ENCODE results near the gene BST2. TPM values are rescaled to one million over a fixed set of nuclear protein-coding genes. Genes with fewer than 3 reads are reported as not detected.

Gene BST2
- total and polyA plus RNA-seq, 9 of the 15 experiments (the other 6 are each of a cell fraction or from before 2014, with no cell fraction given) = 11.2 to 232 (median 151) TPM

GRCh38 chr19:17424743-17425365 lies 19.4 kb upstream of the BST2 start (continued):
- no peak for TF ChIP-seq SNIP1 (IDR thresholded peaks at IDR 0.05; ENCODE audit: low read depth)
- TF ChIP-seq HCFC1 (IDR thresholded peaks at IDR 0.05; ENCODE audit: low read depth, low read length) = 0 out of 2 replicates have a peak, but pooled peaks have one; percentile 28
- TF ChIP-seq NKRF (IDR thresholded peaks at IDR 0.05; ENCODE audit: borderline replicate concordance) = no peak
- TF ChIP-seq CREB3L1 (IDR thresholded peaks at IDR 0.05; ENCODE audit: borderline replicate concordance, low read depth) = no peak
- TF ChIP-seq SMAD4 (CRISPR knock-in tag; conservative IDR thresholded peaks at IDR 0.05) = 0 out of 2 replicates have a peak, but pooled peaks have one; percentile 14
- no peak for TF ChIP-seq FOXJ2 (tag; IDR thresholded peaks at IDR 0.05)
- TF ChIP-seq ZNF253 (CRISPR knock-in tag; conservative IDR thresholded peaks at IDR 0.05) = no peak
- peak in 1 of 2 experiments; percentile 39; a peak in 1 of 4 replicates for TF ChIP-seq ARNT (IDR thresholded peaks at IDR 0.05)
- TF ChIP-seq POLR2G (IDR thresholded peaks at IDR 0.05; ENCODE audit: low read depth, low read length) = peak; percentile 67
- TF ChIP-seq USF1 (CRISPR knock-in tag; IDR thresholded peaks at IDR 0.05) = no peak
- TF ChIP-seq ZBTB5 (IDR thresholded peaks at IDR 0.05) = no peak
- no peak for TF ChIP-seq ZNF12 (CRISPR knock-in tag; IDR thresholded peaks at IDR 0.05)
- peak; percentile 83 for TF ChIP-seq CTCFL (IDR thresholded peaks at IDR 0.05; ENCODE audit: borderline replicate concordance, insufficient read depth, low read depth, low read length, poor library complexity, severe bottlenecking)
- peak; percentile 98 for TF ChIP-seq EGR1 (conservative IDR thresholded peaks at IDR 0.05)
- no peak for TF ChIP-seq THRAP3 (IDR thresholded peaks at IDR 0.05; ENCODE audit: borderline replicate concordance)
- peak; percentile 94 for TF ChIP-seq VEZF1 (CRISPR knock-in tag; IDR thresholded peaks at IDR 0.05)
- 0 out of 2 replicates have a peak, but pooled peaks have one; percentile 69 for TF ChIP-seq XRCC5 (IDR thresholded peaks at IDR 0.05; ENCODE audit: low read depth, low read length)
- peak; percentile 46; the same call in 1 of the 2 replicates for TF ChIP-seq GABPB1 (CRISPR knock-in tag; IDR thresholded peaks at IDR 0.05)
